NCI-H345 (cell line): ENCODE measurements around the gene TNFRSF9.
"Not testable (repeated sequence)": the region's sequence is repeated elsewhere in the genome, so short reads cannot be mapped to it uniquely, and the experiment has no call there.

Source experiments
- DNase-seq: peaks from one replicate; lab custom pipeline; 2025; lab: John Stamatoyannopoulos, UW

TNFRSF9 gene

DNA sequence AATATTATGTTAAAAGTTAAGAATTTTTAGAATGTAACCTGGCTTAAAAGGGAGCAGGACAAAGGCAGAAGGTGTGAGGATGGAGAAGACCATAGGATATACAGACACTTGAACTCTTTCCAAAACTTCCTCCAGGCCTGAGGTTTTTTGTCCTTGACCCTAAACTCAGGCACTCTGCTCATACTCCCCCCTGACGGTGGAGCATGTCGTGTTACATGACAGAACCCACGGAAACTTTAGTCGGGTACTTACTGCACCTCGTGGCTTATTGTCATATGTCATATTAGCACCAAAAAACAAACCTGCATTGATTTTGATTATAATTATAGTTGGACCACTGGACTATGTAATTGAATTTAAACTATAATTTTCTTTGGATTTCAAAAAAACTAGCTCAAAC is 20.8 kb downstream of the TNFRSF9 start:
- no peak for DNase-seq

- not testable (repeated sequence) for DNase-seq
These were observed 22.7 kb downstream of the TNFRSF9 start for GRCh38 chr1:7917971-7918370.

DNA sequence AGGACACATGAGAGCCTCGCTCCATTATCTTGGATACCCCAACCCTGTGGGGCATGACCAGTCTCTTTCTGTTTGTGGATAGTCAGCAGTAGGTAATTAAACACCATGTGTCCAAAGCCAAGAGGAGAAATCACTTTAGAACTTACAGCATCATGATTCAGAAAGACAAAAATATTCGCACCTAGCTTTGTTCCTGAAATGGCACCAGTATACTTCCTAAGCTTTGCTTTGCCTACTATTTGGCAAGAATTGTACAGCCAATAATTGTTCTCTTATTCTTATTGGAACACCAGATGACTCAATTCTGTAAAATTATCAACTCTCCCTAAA is 24.2 kb downstream of the TNFRSF9 start:
- DNase-seq = no peak

DNA sequence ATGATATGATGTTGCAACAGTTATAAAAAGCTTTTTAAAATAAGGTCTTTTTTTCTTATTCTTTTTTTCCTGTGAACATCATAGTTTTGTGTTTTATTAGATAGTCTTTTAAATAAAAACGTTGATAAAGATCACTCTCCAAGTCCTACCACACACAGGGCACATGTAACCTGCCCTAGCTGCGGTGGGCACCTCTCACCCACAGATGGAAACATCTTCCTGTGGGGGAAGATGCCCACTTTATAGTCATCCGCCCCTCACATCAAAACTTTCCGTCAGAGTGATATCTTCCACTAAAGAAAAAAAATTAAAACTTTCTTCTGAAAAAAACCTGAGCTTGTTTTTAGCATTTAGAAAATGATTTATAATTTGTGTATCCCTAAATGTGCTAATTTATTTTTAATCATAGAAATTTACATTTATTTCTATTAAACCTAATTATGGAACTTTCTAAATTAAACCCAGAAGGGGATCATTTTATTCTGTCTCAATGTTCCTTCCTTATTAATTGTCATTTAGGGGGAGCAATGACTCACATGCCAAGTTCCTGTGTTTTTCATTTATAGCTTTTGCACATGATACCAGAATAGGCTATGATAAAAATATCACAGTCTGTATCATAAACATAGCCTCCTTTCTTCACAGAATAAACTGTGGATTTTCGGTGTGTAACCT is 24.7 kb downstream of the TNFRSF9 start:
- no peak for DNase-seq

DNA sequence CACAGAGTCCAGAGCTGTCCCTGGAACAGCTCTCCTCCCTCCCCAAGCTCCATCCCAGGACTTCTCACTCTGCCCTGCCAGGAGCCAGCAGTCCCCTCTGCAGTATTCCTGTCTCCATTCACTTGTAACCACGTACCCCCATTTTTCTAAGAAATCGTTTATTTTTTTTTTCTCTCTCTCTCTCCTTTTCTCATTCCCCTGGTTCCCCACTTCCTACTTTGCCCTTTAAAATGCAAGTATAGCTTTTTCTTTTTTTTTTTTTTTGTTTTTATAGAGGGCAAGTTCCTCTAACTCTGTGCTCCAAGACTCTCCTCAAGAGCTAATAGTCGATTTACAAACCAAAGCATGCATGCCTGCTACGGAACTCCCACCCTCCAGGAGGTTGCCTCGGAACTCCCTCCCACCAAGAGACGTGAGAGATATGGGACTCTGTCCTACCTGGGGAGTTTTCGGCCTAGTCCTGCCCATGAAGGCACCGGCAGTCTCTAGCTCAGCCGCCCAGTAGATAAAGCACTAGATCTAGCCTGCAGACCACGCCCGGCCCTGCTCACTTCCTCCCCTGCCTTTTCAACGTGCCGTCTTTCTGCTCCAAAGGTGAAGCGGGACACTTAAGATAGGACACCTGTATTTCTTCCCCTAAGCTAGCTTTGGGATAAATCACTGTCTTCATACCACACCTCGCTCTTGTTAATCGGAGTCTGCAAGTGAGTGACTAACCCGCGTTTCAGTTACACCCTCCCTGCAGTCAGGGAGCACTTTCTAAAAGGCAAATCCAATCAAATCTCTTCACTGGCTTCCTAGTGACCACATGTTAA is 27.7 kb downstream of the TNFRSF9 start:
- DNase-seq = no peak

DNA sequence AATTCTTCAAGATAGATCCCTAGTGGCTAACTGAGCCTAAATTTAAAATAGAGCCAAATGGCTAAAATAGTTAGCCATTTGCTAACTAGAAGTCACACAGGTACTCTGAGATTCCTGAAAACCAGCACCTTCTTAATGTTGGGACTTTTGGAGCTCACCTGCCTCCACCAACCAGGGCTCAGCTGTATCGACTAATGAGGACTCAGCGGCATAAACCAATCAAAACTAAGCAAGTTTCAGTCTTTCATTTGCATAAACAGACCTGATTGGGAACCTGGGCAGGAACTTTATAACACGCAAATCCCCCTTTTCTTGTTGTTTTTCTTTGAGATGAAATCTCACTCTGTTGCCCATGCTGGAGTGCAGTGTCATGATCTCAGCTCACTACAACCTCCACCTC is 28.5 kb downstream of the TNFRSF9 start:
- no peak for DNase-seq

DNA sequence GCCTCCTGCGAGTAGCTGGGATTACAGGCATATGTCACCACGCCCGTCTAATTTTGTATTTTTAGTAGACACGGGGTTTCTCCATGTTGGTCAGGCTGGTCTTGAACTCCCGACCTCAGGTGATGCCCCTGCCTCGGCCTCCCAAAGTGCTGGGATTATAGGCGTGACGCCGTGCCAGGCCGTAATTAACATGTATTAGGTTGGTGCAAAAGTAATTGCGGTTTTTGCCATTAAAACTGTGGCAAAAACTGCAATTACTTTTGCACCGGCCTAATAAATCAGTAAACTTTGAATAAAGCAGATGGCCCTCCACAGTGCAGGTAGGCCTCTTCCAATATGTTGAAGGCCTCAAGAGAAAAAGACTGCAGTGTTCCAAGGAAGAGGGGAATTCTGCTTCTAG is 35.4 kb downstream of the TNFRSF9 start:
- no peak for DNase-seq

GRCh38 chr1:7902478-7903085 is 38.1 kb downstream of the TNFRSF9 start:
- DNase-seq = peak; percentile 73

- DNase-seq = no peak
These were observed 40.9 kb downstream of the TNFRSF9 start for GRCh38 chr1:7899741-7900140.

DNA sequence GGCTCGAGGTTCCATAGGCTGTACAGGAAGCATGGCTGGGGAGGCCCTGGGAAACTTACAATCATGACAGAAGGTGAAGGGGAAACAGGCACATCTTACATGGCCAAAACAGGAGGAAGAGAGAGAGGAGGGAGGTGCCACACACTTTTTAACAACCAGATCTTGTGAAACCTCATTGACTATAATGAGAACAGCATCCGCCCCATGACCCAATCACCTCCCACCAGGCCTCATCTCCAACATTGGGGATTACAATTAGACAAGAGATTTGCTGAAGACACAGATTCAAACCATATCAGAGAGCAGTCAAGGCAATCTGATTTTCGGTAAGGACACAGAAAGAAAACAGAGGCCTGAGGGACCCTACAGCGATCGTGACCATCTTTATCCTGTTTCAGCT is 41.7 kb downstream of the TNFRSF9 start:
- DNase-seq = no peak

DNA sequence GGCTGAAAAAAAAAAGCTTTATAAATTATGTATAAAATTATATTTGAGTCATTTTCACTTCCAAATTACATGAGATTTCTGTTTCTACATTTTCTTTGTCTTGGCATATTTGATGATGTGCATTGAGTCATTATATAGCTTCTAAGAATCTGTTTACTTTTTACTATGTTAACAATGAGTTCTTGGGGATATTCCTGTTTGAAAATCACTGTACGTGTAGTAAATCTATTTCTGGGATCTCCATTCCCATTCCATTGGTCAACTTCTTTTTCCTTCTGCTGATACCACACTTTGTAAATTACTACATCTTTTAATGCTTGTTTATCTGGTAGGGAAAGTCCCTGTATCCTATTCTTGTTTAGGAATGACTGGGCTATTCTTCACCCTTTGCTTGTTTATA is 43.6 kb downstream of the TNFRSF9 start:
- DNase-seq = no peak

GRCh38 chr1:7893529-7894180 is 47.0 kb downstream of the TNFRSF9 start:
- no peak for DNase-seq

DNA sequence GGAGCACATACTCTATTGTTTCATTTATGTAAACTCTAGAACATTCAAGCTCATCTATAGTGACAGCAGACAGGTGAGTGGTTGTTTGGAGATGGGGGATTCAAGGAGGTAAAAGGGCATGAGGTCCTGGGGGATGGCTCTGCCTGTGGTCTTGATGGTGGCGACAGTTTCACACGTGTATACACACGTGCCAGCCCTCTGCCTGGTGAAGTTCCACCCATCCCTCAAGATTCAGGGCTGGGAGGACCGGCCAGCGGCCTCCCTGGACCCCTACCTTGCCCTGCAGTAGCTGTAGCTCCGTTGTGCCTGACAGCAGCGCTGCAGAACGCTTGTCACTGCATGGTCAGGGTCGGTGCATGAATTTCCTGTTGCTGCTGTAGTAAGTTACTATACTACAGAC is 48.8 kb downstream of the TNFRSF9 start:
- DNase-seq = no peak

- no peak for DNase-seq
These were observed 49.8 kb downstream of the TNFRSF9 start for GRCh38 chr1:7890853-7891252.

DNA sequence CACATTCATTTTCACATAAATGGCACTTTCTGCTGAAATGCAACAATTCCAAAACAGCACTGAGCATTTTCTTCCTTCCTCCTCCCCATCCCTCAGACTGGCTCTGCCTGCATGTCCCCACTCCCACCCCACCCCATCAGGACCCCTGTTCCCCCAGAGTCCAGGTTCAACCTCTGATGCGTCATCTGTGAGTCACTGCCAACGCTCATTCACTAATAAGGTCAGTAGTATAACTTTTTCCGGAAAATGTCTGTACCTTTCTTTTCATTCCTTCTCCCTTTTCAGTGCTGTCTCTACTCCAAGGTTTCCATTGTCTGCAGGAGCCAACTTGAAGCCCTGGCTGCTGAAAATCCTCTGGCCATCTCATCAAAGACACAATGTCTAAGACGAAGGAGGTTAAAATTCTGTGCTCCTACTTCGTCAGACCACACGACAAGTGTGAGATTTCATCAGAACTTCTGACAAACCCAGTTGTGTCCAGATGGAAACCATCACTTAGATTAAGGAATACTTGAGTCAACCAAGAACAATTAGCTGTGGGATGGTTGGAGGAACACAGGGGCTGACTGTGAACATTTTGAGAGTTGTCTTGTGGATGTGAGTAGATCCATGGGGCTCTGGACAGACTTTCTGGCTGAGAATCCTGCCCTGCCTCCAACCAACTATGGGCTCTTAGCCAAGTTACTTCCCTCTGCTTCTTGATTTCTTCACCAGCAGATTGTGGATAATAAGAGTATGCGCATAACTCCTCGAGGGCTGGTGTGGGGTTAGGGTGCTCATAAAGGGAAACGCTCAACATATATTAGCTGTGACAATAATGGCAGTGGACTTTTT is 52.2 kb downstream of the TNFRSF9 start:
- no peak for DNase-seq

GRCh38 chr1:7886405-7886745 is 54.3 kb downstream of the TNFRSF9 start:
- DNase-seq = no peak

DNA sequence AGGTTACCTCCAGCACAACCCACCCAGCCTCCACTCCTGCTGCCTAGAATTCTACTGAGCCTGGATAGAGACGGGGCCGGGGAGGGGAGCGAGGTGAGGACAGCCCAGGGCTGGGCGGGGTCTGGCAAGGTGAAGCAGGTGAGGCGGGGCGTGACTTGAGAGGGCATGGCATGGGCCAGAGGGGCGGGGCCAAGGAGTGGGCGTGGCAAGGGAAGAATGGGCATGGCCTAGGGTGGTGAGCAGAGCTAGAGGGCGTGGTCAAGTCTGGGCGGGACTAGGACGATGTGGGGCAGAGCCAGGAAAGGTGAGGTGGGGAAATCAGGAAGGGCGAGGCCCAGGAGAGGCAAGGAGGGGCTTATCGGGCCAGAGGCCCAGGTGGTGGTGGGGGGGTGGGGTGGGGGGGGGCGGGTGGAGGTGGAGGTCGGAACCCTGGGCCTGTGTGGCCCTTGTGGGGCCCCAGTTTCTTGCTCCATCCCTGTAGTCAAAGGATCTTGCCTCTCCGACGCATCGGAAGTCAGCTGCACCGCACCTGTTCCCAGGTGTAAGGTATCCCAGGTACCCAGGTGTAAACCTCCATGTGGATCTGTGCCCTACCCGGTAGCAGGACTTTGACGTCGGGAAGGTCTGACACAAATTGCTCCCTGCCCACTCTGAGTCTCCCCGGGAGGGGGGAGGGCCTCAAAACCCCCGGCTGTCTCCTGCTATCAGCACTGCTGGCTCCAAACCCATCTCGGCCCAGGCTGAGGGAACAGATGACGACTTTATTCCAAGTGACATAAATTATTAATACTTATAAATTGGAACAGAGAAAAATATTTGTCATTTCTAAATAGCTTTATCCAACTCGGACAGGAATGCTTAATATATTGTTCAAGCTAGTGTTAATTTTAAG is 54.9 kb downstream of the TNFRSF9 start:
- DNase-seq = no peak

DNA sequence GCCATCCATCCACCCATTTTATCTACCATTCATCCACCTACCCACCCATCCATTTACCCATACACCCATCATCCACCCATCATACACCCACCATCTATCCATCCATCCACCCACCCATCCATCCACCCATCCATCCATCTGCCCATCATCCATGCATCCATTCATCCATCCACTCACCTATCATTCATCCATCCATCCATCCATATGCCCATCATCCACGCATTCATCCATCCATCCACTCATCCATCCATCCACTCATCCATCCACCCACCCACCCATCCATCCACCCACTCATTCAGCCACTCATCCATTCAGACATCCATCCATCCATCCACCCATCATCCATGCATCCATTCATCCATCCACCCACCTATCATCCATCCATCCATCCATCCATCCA is 55.9 kb downstream of the TNFRSF9 start:
- no peak for DNase-seq

GRCh38 chr1:7879228-7879627 is 61.4 kb downstream of the TNFRSF9 start:
- DNase-seq = no peak

- DNase-seq = no peak
These were observed 62.6 kb downstream of the TNFRSF9 start for GRCh38 chr1:7878027-7878426.
